Thymus (tissue), 11 donors: ENCODE data around the gene CHST11. TPM values are rescaled to one million over a fixed set of nuclear protein-coding genes. Genes with fewer than 3 reads are reported as not detected.
"Not testable (repeated sequence)": the region's sequence is repeated elsewhere in the genome, so short reads cannot be mapped to it uniquely, and the experiment has no call there.

ENCODE experiments used
- DNase-seq, 9 donors: peaks; one replicate each; pipeline ENCODE4 v3.0.0-alpha.2; 2013; ENCODE audit warnings: low spot score in 9 of 9, low read depth in 6 of 9, missing footprints in 1 of 9
- H3K27ac ChIP-seq, 2 donors: one replicate each; pipeline ENCODE4 v1.5.1; 2013; ENCODE audit warnings: control low read depth in 1 of 2, low read depth in 1 of 2, low read length in 1 of 2, mild to moderate bottlenecking in 1 of 2, moderate library complexity in 1 of 2
- H3K27me3 ChIP-seq, 2 donors: one replicate each; pipeline ENCODE4 v1.5.1; 2013; ENCODE audit warnings: low read length in 1 of 2; ENCODE audit not compliant: control insufficient read depth in 2 of 2, insufficient read depth in 1 of 2
- H3K36me3 ChIP-seq, 2 donors: one replicate each; pipeline ENCODE4 v1.5.1; 2013; ENCODE audit warnings: low read length in 1 of 2, mild to moderate bottlenecking in 1 of 2, moderate library complexity in 1 of 2; ENCODE audit not compliant: control insufficient read depth in 2 of 2, insufficient read depth in 2 of 2
- H3K4me1 ChIP-seq, 2 donors: one replicate each; pipeline ENCODE4 v1.5.1; 2013; ENCODE audit warnings: low read length in 2 of 2; ENCODE audit not compliant: control insufficient read depth in 2 of 2, insufficient read depth in 2 of 2
- H3K4me3 ChIP-seq, 2 donors: one replicate each; pipeline ENCODE4 v1.5.1; 2013; ENCODE audit warnings: low read length in 2 of 2, control low read depth in 1 of 2, mild to moderate bottlenecking in 1 of 2
- H3K9me3 ChIP-seq, 2 donors: one replicate each; pipeline ENCODE4 v1.5.1; 2013; ENCODE audit warnings: low read length in 1 of 2, mild to moderate bottlenecking in 1 of 2; ENCODE audit not compliant: control insufficient read depth in 2 of 2, insufficient read depth in 1 of 2
- WGBS: extraction: QIAGEN DNeasy Blood & Tissue Kit; methylation state at CpG from one replicate; pipeline ENCODE4 v1.1.7; 2013; 5-methylcytosine and 5-hydroxymethylcytosine counted together
- polyA plus RNA-seq: library from polyadenylated mRNA; stranded (reverse); fragments of 200-250 nt; gene quantifications from one replicate; pipeline ENCODE4 v1.2.3, GENCODE V29; 2013
- total RNA-seq: library from RNA; stranded (reverse); fragments of 120-200 nt; gene quantifications from one replicate; pipeline ENCODE4 v1.2.4, GENCODE V29; 2013
- donor health status: healthy.

CHST11 gene
- total and polyA plus RNA-seq, 2 donors: 6.7 to 21.0 TPM

DNA sequence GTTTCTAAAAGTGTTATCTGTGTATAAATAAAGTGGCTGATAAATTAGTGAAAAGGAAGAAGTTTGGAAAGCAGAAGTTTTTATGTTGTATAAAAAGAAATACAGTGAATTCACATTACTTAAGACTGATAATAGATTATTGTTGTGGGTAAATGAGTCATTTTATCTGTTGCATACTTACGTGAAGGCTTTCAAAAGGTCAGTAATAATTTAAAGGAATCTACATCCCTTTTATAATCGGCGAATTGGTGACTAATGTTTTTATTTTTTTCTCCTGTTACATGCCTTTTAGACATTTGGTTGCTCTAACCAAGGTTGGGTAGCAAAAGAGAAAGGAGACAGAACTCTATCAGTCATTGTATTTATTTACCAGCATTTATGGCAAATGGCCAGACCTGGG lies 345.5 kb downstream of the CHST11 start:
- Histone ChIP-seq H3K4me3 (no peak overlapping the region), H3K27ac (no peak overlapping the region), H3K4me1 (peaks cover 0 to 3% of the 10 kb centered on the region in 2 donors), H3K36me3 (no peaks in the 10 kb centered on the region), H3K9me3 (no peaks in the 10 kb centered on the region), H3K27me3 (no peaks in the 10 kb centered on the region)
- 81% methylated on average over 3 of the region's 3 CpGs for WGBS
- DNase-seq: no peak

GRCh38 chr12:104805186-104805585 lies 348.4 kb downstream of the CHST11 start:
- H3K4me1 ChIP-seq: peaks cover 3 to 4% of the 10 kb centered on the region in 2 donors
- H3K9me3 ChIP-seq: no peaks in the 10 kb centered on the region
- H3K4me3 ChIP-seq: no peak overlapping the region
- 98% methylated on average over 4 of the region's 4 CpGs for WGBS
- no peak for DNase-seq
- no peaks in the 10 kb centered on the region for H3K27me3 ChIP-seq
- H3K36me3 ChIP-seq: no peaks in the 10 kb centered on the region
- H3K27ac ChIP-seq: no peak overlapping the region

DNA sequence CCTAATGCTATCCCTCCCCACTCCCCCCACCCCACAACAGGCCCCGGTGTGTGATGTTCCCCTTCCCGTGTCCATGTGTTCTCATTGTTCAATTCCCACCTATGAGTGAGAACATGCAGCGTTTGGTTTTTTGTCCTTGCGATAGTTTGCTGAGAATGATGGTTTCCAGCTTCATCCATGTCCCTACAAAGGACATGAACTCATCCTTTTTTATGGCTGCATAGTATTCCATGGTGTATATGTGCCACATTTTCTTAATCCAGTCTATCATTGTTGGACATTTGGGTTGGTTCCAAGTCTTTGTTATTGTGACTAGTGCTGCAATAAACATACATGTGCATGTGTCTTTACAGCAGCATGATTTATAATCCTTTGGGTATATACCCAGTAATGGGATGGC lies 349.4 kb downstream of the CHST11 start:
- 95% methylated on average over 4 of the region's 4 CpGs for WGBS

GRCh38 chr12:104809251-104809650 lies 352.5 kb downstream of the CHST11 start:
- H3K4me1 ChIP-seq: peaks cover 0 to 4% of the 10 kb centered on the region in 2 donors
- no peak overlapping the region for H3K27ac ChIP-seq
- WGBS: 96% methylated on average over 3 of the region's 3 CpGs
- H3K4me3 ChIP-seq: no peak overlapping the region
- no peaks in the 10 kb centered on the region for H3K9me3 ChIP-seq
- no peak for DNase-seq
- no peaks in the 10 kb centered on the region for H3K36me3 ChIP-seq
- no peaks in the 10 kb centered on the region for H3K27me3 ChIP-seq

More for the DNA sequence above, 349.4 kb downstream of the CHST11 start:
- H3K9me3 ChIP-seq, H3K36me3 ChIP-seq, H3K27me3 ChIP-seq, H3K4me3 ChIP-seq, H3K4me1 ChIP-seq, H3K27ac ChIP-seq, DNase-seq: not testable (repeated sequence)

- WGBS: 69% methylated on average over 4 of the region's 4 CpGs
- H3K4me3 ChIP-seq: no peak overlapping the region
- H3K27me3 ChIP-seq: no peaks in the 10 kb centered on the region
- no peaks in the 10 kb centered on the region for H3K36me3 ChIP-seq
- H3K4me1 ChIP-seq: peaks cover 0 to 4% of the 10 kb centered on the region in 2 donors
- no peak overlapping the region for H3K27ac ChIP-seq
- peak in 3 of 9 donors; percentile 9 to 45 (median 40) for DNase-seq
- no peaks in the 10 kb centered on the region for H3K9me3 ChIP-seq
These were observed 353.1 kb downstream of the CHST11 start for GRCh38 chr12:104809706-104810385.

Other genes with a start within 250 kb of the CHST11 start
- gene TXNRD1, start 241.2 kb upstream of the CHST11 start, total RNA-seq: 68.0 TPM
- 28.2 TPM for gene TXNRD1, start 241.2 kb upstream of the CHST11 start, polyA plus RNA-seq
- gene EID3, start 153.2 kb upstream of the CHST11 start, total RNA-seq: 4.2 TPM
- gene EID3, start 153.2 kb upstream of the CHST11 start, polyA plus RNA-seq: 7.8 TPM